NCI-H2196 (cell line): ENCODE results near the gene HOXB2.
A peak's percentile ranks its signal among the peaks of the same experiment; 100 is the strongest.

Experiments used
- DNase-seq: peaks from one replicate; lab custom pipeline; 2025; ENCODE audit not compliant: unreplicated experiment; lab: John Stamatoyannopoulos, UW

The HOXB2 gene

DNA sequence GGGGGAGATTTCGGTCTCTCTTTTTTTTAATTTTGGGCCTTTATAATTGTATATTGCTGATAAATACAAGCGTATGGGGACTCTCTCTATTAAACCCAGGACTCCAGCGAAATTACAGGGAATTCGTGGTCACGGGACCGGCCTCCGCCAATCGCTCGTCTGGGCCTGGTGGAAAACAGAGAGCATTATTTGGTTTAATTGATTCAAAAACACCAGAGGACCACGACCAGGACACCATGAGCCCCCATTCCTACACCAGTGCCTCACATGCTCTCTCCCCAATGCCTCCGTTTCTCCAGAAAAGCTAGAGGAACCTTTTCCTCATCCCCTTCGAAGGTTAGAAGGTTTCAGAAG, at the start of gene HOXB2:
HOXB2 (minus strand) TSS at position 88 of the 354 bp plus-strand sequence. CDS start 198 bp downstream, outside the sequence.
- DNase-seq = peak; percentile 51

DNA sequence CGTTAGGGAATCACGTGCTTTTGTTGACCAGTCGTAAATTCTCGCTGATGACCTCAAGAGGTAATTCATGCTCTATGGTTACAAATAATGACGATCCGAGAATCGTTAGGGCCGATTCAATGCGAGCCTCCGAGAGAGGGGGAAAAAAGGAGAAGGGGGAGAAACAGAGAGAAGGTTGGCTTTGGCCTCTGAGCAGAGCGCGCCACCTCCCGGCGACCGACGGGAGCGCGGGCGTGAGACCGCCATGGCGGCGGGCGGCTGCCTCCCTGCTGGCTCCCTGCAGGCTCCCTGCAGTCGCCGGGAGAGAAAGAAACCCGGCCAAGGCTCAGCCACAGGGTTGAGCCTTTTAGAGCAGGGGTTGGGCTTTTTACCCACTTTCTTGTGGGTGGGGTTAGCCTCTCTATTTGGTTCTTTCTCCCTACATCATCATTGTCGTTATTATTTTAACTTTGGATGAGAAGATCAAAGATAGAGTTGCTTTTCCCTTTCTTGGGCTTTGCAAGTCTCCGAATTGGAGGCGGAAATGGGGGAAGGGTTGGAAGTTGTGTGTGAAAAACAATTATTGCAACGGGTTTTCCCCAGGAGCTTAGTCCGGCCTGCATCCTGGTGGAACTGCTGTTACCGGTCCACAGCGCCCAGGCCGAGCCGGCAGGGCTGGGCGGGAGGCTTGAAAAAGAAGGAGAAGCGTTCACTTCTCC, 49.1 kb upstream of the HOXB2 start:
- DNase-seq = peak; percentile 97

DNA sequence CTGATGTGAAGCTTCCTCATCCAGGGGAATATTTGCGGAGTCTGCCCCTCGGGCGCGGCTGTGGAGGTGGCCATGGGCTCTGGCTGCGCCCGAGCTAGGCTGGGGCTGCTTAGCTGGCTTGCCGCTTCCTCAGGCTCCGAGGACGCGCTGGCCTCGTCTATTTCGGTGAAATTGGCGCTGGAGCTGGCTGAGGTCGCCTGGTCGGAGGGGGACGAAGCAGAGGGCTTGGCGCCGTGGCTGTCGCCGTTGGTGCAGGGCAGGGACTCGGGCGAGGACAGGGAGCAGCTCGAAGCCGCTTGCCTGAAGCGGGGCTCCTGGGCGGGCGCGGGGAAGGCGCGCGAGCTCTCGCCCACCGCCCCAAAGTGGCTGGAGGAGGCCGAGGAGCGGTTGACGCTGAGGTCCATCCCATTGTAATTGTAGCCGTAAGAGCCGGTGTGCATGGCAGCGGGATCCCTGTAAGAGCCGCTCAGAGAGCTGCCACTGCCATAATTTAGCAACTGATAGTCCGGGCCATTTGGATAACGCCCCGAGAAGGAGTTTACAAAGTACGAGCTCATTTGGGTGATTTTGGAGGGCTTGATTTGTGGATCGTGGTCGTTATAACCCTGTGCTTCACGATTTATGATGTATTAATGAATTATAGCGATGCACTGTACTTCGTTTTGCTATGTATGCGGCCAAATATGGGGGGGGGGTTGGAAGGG, 48.4 kb upstream of the HOXB2 start, which contains the start of gene HOXB5:
HOXB5 (minus strand) TSS at position 654 of the 704 bp plus-strand sequence; CDS start at position 557, 97 bp downstream.
- DNase-seq = peak; percentile 53

DNA sequence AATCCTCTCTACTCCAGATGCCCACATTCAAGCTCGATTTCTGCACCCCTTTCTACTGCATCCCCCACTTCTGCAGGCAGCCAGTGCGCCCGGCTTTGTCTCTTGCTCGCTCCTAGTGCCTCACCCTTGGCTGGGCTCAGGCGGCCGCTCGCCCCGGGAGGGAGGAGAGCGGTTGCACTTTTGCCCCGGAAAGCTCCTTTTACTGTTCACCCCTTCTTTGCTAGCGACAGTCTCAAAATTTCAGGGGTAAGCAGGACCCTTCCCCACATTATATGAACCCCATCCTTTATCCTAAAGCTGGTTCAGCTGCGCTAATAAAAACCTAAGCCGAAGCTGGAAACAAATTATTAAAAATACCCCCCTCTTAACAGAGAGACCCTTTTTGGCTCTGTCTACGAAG, 47.7 kb upstream of the HOXB2 start:
- no peak for DNase-seq

DNA sequence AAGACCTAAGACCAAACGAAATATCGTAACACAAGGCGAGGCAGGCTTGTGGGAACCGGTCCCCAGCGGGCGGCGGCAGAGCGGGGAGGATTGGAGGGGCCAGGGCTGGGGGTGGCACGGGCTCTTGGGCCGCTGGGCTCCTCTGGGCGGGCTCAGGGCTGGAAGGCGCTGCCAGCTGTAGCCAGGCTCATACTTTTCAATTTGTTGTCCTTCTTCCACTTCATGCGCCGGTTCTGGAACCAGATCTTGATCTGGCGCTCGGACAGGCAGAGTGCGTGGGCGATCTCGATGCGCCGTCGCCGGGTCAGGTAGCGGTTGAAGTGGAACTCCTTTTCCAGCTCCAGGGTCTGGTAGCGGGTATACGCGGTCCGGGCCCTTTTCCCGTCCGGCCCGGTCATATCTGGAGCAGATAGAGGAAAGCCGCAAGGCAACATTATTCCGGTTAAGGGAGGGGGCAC, 47.2 kb upstream of the HOXB2 start:
- DNase-seq = peak; percentile 28

DNA sequence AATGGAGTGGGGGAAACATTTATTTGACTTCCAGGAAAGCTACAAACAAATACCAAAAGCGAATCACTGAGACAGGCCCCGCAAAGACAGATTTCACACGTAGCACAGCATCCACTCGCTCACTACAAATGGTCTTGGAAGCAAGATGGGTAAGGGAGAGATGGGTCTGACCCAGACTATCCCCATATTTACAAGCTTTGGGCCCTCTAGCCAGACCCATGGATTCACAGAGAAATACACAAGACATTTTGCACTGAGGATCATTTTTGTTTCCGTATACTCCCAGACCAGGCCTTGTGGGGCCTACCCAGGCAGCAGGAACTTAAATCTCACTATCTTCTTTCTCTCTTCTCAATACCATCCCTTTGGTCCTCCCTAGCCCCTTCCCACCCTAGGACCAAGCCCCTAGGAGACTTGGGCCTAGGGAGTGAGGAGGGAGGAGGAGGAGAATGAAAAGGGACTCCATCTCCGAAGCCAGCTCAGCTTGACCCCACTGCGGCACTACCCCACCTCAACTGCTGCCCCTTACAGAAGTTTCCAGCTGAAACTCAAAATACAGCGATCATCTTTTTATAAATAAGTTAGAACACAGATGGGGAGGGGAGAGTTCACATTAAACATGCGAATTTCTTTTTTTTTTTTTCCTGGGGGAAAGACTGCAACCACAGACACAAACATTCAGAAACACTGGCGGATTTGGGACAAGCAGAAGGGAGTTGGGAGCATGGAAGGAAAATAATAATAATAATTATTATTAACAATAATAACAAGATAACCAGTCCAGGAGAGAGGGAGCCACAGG, 46.5 kb upstream of the HOXB2 start:
- DNase-seq = no peak

DNA sequence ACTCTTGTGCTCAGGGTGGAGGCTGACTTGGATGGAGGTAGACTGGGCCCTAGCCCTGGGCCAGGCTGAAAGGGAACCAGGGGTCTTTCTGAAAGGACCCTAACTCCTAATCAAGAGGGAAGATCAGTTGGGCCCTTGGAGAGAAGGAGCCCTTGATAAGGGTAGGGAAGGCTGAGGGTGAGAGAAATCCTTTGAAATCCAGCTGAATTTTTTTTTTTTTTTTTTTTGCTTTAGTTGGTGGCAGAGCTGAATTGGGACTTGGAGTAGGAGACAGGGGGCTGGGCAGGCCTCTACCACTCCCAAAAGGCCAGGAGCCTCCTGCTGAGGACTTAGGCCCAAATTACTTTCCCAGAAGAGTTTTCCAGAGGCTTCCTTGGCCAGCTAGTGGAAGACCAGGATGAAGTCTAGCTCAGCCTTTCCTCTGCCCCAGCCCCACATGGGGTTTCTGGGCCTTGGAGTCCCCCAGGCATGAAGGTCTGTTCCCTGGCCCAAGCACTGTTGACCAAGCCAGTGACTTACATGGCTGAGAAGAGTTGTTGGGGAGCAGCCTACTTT, 45.8 kb upstream of the HOXB2 start:
- no peak for DNase-seq

DNA sequence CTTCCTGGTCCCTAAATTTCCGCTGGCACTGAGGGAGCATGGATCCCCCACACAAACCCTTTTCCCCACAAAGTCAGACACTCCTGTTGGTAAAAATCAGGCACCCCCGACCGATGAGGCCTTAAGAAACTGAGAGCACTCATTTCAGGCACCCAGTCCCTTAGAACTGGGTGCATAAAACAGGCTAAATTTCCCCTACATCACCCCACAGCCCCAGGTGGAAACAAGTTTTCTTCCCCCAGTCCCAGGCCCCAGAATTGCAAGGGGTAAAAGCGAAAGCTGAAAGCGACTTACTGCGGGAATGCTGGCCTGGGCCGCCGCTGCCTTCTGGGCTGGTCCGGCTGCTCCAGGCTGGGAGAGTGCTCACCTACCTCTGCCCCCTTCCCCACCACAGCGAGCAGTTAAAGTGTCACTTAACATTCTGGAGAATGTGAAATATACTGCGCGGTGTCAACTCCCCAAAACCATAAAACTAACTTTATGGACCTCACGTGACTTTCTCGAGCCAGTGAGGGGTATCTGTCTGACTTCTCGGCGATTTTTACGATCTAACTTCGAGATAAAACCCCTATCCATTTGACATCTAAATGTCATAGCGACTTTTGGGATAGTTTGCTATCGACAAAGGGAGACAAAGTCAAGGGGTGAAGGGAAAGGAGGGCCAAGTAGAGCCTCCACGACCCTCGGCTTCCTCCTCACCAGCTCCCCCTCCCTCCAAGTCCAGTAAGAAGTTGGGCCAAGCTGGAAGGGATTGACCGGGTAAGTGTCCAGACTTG, 45.1 kb upstream of the HOXB2 start, which contains the start of gene HOXB3:
HOXB3 (minus strand) TSS at position 411 of the 776 bp plus-strand sequence. CDS start 37,767 bp downstream, outside the sequence.
- DNase-seq = peak; percentile 31

DNA sequence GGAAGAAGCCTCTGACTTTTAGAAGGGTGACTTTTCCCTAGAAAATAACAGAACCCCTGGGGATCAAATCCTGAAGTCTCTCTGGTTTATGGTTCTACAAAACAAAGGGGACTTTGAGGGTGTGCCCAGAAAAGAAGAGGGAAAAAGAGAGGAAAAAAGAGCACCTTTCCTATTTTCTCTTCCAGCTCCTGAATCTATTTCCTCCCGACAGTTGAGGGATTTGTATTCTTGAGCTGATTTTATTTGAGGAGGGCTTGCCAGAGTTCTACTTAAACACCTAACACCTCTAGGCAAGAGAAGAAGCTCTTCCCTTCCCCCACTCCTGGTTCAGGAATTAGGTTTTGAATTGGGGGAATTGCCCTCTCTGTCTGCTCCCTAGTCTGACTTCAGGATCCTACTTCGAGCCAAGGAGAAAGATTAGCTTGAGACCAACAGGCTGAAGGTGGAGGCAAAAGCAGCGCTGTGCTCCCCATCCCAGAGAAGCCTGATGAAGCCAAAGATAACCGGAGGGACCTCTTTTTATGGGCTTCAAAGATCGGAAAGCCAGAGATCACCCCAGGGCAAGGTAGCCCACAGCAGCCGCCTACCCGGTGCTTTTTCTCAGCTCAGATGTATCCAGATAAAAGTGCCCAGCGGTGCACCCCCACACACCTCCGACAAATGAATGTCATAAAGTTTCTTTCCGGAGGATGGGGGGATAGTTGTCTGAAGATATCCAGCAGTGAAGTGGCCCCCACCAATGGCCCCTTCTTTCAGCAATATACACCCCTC, 44.3 kb upstream of the HOXB2 start:
- DNase-seq = peak; percentile 46

DNA sequence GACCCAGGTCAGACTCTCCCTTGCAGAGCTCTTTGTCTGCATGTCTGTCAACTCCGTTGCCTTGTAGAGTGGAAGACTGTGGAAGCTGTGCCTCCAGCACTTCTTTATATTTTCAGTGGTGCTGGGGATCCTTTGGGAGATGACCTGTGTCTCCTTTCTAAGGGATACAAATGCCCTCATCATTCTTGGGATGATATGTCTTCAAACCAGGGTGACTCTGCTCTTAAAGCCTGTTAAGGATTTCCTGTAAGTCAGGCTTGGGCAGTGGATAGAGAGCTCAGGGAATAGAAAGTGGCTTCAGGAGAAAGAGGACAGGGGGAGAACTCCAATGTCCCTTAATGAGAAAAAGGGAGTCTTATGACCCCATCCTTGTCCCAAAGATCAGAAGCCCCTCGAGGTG, 43.6 kb upstream of the HOXB2 start:
- no peak for DNase-seq

DNA sequence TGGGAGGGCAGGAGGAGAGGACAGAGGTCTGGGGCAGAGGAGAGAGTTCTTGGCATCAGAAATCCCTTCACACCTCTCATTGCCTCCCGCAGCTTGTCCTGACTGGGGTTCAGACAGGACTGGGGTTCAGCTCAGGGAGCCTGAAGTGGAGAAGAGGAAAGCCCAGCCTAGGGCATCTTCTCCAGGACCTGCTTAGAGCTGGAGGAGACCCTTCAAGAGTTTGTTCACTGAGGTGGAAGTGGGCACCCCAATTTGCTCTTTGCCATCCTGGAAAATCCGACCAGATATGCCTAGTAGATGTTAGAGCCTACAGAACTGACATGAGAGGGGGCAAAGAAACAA, 43.1 kb upstream of the HOXB2 start:
- no peak for DNase-seq

DNA sequence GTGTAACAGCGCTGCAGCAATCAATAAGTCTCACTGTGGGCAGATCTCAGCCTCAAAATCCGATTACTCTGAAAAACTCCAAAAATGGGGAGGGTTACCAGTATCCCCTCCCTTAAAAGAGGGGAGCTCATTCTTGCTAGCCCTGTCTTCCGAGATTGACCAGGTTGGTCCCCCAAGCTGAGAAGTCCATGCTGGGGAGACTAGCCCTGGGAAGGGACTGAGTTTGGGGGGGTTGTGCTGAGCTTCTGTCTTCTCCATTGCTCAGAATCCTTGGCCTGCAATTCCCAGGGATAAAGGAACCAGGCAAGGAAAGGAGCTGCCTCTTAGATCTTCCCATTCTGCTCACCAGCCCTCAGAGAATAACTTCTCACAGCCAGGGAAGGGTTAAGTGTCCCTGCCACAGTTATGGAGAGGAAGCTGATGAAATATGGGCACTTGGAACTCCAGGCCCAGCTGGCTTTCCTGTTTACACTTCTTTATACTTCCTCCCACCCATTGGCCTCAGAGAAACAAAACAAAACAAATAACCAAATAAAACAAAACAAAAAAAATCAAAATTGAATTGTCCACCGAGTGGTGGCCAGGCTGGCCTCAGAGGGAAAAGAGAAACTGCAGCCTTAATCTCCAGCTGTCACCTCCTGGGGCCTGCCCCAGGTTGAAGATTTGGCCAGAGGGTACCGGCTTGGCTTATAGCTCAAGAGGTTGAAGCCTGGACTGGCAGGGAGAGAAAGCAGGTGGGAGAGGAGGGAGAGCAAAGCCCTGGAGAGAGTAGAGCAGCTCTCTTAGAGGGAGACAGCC, 42.6 kb upstream of the HOXB2 start:
- DNase-seq = peak; percentile 82

DNA sequence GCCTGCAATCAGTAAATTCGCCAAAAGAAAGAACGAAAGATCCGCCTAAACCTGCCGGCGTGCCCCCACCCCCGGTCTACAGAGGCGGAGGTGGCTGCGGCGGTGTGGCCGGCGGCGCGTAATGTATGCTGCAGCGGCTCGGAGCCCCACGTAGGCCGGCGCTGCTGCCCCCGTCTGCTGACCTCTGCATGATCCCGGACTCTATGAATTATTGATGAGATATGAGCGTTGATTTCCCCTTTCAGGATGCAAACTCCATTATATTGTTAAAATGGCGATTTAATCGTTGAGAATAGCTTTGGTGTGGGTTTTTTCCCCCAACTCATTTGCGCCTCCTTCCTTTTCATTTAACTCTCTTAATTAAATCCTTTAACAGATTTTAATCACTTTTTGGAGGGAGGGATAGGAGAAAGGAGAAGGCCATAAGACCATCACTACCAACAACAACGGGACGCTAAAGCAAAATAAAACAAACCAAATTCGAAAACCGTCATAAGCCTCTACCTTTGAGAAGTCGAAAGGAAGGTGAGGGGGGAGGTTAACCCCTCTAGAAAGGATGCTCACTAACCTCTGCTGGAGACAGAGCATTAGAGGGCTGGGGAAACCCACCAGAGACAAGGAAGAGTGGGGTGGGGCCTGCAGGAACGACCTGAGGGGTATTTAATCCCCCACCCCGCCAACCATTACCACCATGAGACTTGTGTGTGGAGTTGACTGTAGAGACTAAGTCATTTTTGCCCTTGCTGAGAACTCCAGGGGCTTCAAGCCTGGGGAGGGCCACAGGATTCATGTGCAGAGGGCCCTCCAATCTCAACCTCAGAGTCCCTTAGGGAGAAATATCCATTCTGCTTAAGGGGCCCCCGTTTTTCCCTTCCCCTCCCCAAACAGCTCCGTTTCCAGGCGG, 41.7 kb upstream of the HOXB2 start:
- peak; percentile 17 for DNase-seq

DNA sequence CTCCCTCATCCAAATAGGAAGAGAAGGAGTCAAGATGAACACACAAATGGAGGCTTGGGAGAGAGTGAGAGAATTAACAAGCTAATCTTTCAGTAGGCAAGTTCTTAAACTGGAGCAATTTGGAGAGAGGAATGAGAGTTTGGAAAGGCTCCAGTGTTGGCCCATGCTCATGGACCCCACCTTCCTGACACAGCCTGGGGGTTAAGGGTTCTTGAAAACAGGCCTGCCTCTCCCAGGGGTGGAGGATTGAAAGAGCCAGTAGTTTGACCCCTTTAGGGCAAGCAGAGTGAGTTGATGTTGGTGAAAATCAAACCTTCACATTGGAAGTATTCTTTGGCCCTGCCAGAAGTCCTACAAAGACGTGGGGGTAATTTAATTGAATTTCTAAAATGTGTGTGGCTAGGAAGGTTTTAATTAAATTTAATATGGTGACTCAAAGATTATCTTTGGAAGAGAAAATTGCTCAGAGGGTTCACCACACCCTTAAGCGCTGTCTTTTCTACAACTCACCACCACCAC, 39.4 kb upstream of the HOXB2 start:
- no peak for DNase-seq

DNA sequence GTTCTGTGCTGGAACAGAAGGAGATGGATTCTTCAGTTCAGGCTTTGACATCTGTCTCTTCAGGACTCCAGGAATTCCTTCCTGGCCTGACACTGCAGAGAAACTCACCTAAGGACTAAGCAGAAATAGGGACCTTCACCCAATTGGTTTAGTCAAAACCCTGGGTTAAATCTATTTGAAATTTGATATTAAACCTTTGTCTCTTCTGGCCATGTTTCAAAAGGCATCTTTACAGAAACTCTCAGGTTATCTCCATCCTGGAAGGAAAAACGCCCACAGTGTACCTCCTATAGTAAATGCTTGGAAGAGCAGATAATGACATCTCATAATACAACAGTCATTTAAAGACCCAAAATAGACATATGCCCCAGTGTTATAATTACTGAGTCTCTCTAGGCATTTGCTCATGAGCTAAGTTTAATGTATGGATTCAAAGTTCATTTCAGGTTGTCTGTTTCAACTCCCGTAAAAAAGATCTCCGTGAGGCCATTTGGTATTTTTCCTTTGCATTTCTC, 38.9 kb upstream of the HOXB2 start:
- no peak for DNase-seq

DNA sequence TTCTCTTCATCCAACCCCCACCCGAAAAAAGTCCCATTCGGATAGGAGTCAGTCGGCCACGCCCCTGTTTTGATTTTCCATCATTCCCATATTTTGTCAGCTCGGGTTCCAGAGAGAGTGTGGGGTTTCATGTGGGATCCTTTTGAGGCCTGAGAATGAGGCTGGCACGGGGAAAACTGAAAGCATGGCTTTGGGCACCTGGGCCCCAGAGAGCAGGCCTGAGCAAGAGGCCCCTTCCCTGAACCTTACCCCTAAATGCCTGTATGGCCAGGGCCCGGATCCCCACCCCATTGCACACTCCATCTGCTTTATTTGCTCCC, 37.8 kb upstream of the HOXB2 start:
- DNase-seq = no peak

DNA sequence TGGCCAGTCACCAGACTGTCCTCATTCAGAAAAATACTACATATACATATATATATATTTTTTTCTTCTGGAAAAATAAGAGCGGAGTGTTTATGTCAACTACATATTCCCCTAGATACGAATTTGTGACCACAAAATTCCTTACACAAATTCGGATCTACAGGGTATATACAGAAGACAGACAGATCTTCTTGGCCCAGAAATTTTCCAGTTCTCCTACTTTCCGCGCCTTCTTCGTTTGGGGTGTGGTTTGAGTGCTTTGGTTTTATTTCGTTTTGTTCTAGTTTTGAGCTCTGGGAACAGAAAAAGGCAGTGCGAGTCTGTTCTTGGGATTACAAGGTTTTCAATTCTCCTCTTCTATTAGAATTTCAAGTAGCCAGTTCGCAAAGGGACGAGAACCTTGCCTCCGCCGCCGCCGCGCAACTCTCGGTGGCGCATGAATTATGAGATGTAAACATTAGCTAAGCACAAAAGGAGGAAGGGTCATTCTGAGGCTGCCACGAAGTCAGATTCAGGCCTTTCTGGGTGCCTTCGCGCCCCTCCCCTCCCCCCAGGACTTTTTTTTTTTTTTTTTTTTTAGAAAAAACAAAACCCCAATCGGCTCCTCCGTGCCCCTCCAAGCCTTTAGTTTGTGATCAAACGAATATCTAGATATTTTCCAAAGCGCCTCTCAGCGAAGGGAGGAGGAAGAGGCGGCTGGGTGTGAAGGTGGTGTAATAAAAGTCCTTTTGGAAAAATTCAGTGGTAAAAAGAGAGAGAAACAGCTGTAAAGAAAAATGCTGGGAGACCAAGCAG, 35.0 kb upstream of the HOXB2 start:
- DNase-seq = no peak
